Measurements from ENCODE around the gene EPHA3. TPM values are rescaled to one million over a fixed set of nuclear protein-coding genes. Genes with fewer than 3 reads are reported as not detected.

The EPHA3 gene
- total and polyA plus RNA-seq, 2 of the 4 experiments (the other 2 are of a cell fraction) = 0.10 to 0.18 TPM

DNA sequence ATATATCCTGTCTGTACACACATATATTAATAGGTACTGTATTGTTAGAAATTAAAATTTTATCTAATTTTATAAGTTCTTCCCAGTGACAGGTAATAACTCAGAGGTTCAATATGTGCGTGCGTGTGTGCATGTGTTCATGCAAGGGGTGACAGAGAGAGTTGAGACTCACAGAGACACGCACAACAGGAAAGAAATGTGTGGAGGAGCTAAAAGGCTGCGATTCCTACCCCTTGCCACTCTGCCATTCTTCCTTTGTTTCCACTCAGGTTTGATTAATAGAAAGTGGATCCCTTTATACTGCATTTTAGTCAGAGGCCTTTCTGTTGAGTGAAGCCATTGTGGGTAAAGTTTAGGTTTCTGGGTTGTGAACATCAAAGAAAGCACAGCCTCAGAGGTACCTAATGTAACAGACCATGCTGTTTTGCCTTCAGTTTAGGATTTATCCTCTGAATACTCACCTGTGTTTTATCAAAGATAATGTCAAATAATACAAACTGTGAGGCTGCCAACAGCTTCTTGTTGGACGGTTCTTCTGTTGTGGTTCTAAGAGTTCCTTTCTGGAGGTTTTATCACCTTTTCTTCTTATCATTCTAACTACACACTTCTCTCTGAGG, 182.3 kb downstream of the EPHA3 start:
- no CpG with 5 or more reads among the region's 5 CpGs for WGBS, 2 experiments (ENCODE audit: extremely low coverage in 2 of 2, insufficient read length in 1 of 2)
- H3K4ac ChIP-seq (ENCODE audit: low read depth, low read length) = no peak overlapping the region
- H2AK5ac ChIP-seq (ENCODE audit: low read depth, low read length) = no peak overlapping the region
- no peak overlapping the region for H3K4me2 ChIP-seq (ENCODE audit: low read depth, low read length)
- no peak overlapping the region for H3K56ac ChIP-seq (ENCODE audit: extremely low read depth, insufficient read depth, low read length)
- H2BK5ac ChIP-seq (ENCODE audit: low read depth, low read length, poor library complexity, severe bottlenecking) = no peak overlapping the region
- no peak overlapping the region for H3K9ac ChIP-seq (ENCODE audit: low read depth, low read length)
- H2BK120ac ChIP-seq (ENCODE audit: low read depth, low read length) = no peak overlapping the region
- H3K14ac ChIP-seq (replicated peaks; ENCODE audit: low read depth, low read length) = no peak overlapping the region
- ChIA-PET POLR2A (ENCODE audit: unreplicated experiment) (no interaction called here), CTCF (no interaction called here)
- H4K8ac ChIP-seq (ENCODE audit: low read depth in 2 of 2, low read length in 2 of 2) = no peak overlapping the region
- DNase-seq (no peak), ATAC-seq (ENCODE audit: low read depth) (no peak)
- no peak overlapping the region for H2AK9ac ChIP-seq (replicated peaks; ENCODE audit: low read depth, low read length, poor library complexity)
- no peaks in the 10 kb centered on the region for H3K9me1 ChIP-seq (ENCODE audit: insufficient read depth, low read length)
- H4K5ac ChIP-seq (ENCODE audit: low read depth, low read length) = no peak overlapping the region
- H4K91ac ChIP-seq (ENCODE audit: insufficient read depth, low read depth, low read length) = no peak overlapping the region
- BruUV-seq (replicated peaks) = no TSS peak
- H2BK15ac ChIP-seq (ENCODE audit: low read depth, low read length) = no peak overlapping the region
- in situ Hi-C loops (cut with MboI; ENCODE audit: low sequenced_read_pairs) = no loop called here
- intact Hi-C loops (cut with micrococcal nuclease) = loop anchor here (10.0 kb wide), 2 partner anchors 805 to 1005 kb away; no protein-coding TSS in a partner anchor
- H3K23ac ChIP-seq (ENCODE audit: low read depth, low read length) = no peak overlapping the region
- H2BK20ac ChIP-seq (ENCODE audit: low read depth, low read length) = no peak overlapping the region
- dilution Hi-C loops (cut with HindIII; ENCODE audit: low sequenced_read_pairs, unreplicated experiment) = no loop called here
- no peaks in the 10 kb centered on the region for H3K4me1 ChIP-seq (ENCODE audit: control insufficient read depth, insufficient read depth, low read length)
- H3K9me3 ChIP-seq (ENCODE audit: control insufficient read depth, insufficient read depth, low read length) = no peaks in the 10 kb centered on the region
- no peak overlapping the region for H3K4me3 ChIP-seq (ENCODE audit: insufficient read depth, low read depth, low read length)
- H3K18ac ChIP-seq (ENCODE audit: low read depth, low read length) = no peak overlapping the region
- no peak overlapping the region for H2AFZ ChIP-seq (replicated peaks; ENCODE audit: low read length, poor library complexity)
- H3K79me1 ChIP-seq (ENCODE audit: low read depth in 1 of 2, low read length in 2 of 2) = no peaks in the 10 kb centered on the region
- no peak overlapping the region for H3K27ac ChIP-seq (ENCODE audit: insufficient read depth, low read length)
- no peaks in the 10 kb centered on the region for H3K36me3 ChIP-seq (ENCODE audit: control insufficient read depth, insufficient read depth, low read length)
- no peaks in the 10 kb centered on the region for H4K20me1 ChIP-seq (ENCODE audit: insufficient read depth, low read length)
- H3K27me3 ChIP-seq (ENCODE audit: control insufficient read depth, insufficient read depth, low read length) = no peaks in the 10 kb centered on the region
- no peak for TF ChIP-seq FOS (IDR thresholded peaks at IDR 0.05; ENCODE audit: low read depth, low read length)
- TF ChIP-seq BHLHE40 (IDR thresholded peaks at IDR 0.05; ENCODE audit: low read depth, low read length) = no peak
- TF ChIP-seq CTCF (conservative IDR thresholded peaks at IDR 0.05; ENCODE audit: low read depth, low read length) = no peak
- no peak for TF ChIP-seq MAFK (IDR thresholded peaks at IDR 0.05; ENCODE audit: low read depth, low read length)
- no peak for TF ChIP-seq NFE2L2 (IDR thresholded peaks at IDR 0.05; ENCODE audit: low read depth, low read length)
- TF ChIP-seq ELK1 (IDR thresholded peaks at IDR 0.05; ENCODE audit: borderline replicate concordance, low read depth, low read length) = no peak
- TF ChIP-seq CHD1 (IDR thresholded peaks at IDR 0.05; ENCODE audit: low read depth, low read length) = no peak
- TF ChIP-seq RCOR1 (IDR thresholded peaks at IDR 0.05; ENCODE audit: insufficient replicate concordance, low read length) = no peak
- no peak for TF ChIP-seq MXI1 (IDR thresholded peaks at IDR 0.05; ENCODE audit: borderline replicate concordance, low read depth, low read length)
- TF ChIP-seq SMC3 (IDR thresholded peaks at IDR 0.05; ENCODE audit: low read depth, low read length) = no peak
